Fibroblast of skin of left quadriceps (primary cell): ENCODE data around the gene SLC4A5.
"Not testable (repeated sequence)": the region's sequence is repeated elsewhere in the genome, so short reads cannot be mapped to it uniquely, and the experiment has no call there.

Experiments used
- DNase-seq, 2 experiments: peaks; one replicate each; pipeline ENCODE4 v3.0.0-alpha.2; 2013; ENCODE audit warnings: low read depth in 2 of 2

SLC4A5 gene

DNA sequence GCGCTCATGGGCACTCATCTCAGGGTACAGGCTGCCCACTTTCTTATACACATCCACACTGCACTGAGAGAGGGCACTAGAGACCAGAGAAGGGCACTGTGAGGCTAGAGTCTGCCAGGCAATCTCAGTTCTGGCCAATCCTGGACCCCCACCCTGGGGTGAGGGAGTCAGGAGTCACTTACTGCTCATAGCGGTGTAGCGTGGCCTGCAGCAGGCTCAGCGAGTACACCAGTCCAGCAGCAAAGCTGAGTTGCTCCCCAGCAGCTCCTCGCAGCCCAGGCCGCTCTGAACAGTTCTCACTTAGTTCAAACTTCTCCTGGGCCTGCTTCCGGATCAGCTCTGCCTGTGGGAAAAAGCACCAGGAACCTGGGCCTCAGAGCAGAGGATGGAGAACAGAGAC, 24.6 kb upstream of the SLC4A5 start:
- DNase-seq, result no peak

DNA sequence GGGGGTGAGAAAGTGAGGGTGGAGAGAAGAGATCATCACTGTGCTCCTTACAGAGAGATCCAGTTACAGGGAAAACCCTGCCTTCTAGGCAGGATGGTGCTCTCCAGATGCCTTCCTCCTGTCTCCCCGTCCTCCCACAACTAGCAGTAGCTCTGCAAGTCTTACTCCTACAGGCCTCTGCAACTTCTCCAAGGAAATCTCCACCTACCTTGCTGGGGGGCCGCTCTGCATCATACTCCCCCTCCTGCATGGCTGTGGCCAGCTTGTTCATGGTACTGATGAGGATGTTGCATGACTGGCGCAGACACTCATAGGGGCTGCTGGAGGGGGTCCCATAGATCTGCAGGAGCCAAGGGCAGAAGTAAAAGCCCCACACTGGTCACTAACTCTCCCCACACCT, 22.8 kb upstream of the SLC4A5 start:
- no peak for DNase-seq

DNA sequence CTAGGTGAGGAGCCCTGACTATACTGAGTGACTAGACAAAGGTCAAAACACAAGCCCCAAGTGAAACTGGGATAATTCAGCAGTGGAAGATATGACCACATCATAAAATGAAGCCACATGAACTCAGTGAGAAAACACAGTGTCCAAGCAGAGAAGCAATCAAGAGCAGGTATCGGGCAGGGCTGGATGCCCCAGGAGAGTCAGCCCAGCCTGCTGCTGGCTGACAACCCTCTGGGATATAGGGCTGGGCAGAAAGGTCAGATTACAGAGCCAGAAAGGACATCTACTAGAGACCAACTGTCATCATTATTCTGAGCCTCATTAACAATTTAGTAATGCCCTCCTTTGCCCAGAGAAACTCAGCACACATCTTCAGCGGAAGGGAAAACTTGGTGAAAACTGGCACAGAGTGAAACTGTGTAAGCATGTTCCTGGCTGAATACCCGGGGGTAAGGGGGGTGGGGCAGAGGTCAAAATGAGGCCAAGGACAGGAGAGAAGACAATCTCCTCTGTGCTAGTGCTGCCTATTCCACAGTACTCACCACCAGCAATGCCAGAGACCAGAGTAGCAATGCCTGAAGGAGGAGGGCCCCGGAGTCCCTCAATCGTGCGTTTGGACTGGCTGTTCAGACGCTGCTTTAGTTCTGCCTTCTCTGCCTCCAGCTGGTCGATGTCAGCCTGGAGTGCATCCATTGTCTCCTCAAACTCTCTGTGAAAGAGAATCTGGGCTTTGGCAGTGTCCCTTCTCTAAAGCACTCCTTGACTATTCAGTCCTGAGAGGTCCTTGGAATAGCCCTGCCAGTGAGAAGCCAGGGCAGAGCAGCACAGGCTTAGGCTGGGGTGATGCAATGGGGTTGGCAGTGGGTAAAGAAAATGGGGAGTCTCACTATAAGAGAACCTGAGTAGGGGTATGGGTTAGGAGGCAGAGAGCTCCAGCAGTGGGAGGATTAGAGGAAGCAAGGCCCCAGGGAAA, 21.6 kb upstream of the SLC4A5 start:
- DNase-seq, result no peak

DNA sequence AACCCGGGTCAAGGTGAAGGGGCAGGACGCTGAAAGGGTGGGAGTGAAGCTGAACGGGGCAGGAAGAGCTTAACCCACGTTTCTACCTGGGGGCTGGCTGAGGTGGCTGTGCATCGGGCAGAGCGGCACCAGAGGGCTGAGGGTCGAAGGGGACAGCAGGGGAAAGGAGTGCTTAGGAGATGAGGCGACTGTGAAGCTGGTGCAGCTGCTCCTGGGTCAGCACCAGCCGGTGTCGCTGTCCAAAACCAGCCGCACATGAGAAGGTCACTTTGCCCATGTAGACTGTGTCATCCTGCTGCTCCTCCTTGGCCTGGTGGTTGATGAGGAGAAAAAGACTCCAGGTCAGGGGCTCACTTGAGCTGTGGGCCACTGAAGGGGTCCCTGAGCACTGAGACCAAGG, 18.1 kb upstream of the SLC4A5 start:
- DNase-seq, result no peak

DNA sequence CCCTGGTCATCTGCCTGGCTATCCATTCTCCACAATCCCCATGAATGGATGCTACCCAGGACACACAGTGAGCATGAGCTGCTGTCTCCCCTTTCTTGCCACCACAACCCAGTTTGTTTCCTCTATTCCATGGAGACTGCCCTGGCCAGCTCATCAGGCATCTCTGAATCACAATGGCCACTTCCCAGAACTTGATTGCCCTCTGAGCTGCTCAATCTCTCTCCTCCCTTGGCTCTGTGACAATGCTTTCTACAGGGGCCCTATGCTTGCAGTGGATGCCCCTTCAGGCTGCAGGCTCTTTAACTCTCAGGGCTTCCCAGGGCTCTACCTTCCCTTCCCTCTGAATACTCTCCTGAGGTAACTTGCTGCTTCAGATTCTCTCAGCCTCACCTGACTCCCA, 14.4 kb upstream of the SLC4A5 start:
- no peak for DNase-seq

DNA sequence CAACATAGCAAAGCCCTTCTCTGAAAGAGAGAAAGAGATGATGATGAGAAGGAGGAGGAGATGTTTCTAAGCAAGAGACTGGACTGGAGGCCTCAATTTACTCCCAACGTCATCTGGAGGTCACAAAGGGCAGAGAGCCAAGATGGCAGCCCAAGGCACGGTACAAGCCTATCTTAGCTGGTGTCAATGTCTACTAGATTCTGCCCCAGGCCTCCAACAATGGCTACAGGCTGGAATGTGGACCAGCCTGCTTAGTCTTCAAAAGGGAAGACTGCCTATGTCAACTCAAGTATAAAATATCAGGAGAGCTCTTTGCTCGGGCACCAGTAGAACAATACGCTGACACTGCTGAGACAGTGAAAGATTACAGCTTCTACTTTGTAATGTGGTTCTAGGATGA, 6.7 kb upstream of the SLC4A5 start:
- no peak for DNase-seq

DNA sequence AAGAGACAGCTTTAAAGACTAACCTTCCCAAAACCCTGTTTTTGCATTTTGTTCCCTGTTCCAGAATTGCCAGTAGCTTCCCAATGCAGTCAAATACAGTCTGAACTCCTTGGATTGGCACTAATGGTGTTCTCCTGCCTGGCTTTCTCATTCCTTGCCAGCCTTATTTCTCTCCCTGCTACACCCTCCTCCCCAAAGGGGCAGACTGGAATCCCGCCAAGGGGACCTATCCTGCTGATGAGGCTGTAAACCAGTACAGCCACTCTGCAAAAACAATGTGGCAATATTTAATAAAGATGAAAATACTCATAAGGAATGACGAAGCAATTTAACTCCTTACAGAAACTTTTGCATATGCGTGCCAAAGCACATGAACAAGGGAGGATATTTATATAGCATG, 4.5 kb upstream of the SLC4A5 start:
- DNase-seq, result no peak

DNA sequence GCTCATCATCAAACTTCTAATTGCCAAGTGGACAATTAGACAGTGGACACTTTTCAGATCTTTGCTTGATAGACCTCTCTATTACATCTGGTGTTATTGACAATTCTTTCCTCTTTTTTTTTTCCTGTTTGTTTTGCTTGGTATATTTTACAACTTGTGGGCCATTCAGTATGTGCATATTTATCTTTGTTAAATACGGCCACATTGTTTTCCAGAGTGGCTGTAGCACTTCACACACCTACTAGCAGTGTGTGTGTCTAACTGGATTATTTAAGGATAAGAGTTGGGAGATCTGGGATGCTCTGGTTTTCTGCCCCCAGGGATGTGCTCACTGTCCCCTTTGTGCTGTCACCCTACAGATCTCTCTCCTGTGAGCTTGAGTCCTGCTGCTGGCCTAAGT, 4.1 kb upstream of the SLC4A5 start:
- DNase-seq, result no peak

DNA sequence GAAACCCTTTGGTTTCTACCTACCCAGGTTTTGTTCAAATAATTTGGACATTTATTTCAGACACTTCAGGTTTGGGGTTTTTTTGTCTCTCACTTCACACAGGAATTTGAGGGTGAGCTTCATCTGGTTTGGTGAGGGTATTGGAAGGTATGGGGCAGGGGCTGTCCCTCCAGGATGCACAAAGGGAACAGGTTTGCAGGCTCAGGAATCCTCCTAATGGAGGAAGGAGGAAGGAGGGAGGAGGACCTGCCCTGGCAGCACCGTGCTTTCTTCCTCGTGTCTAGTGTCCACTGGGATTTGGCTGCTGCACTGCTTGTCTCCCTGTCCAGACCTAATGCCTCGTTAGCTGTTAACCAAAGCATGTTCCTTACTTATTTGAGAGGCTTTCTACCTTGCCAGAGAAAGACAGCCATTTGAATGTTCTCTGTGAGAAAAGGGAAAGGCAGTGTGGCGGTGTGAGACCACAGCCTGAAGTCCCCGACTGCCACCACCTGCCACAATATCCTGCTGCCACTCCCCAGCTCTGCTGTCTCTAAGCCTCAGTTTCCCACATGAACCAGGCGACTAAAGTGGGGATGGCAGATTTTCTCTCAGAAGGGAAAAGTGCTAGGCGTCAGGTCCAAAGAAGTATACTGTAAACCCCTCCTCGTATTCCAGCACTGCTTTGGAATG, 2.2 kb upstream of the SLC4A5 start:
- DNase-seq, result no peak

DNA sequence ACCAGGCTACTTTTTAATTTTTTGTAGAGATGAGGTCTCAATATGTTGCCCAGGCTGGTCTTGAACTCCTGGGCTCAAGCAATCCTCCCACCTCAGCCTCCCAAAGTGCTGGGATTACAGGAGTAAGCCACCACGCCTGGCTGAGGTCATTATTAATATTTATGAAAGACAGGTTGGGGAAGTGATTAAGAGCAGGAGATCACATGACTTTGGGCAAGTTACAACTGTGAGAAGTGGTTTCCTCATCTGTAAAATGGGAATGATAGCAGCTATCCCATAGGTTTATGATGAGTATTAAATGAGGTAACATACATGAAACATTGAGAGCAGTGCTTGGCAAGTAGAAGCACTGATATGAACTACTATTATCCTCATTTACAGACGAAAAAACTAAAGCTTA, 7.0 kb downstream of the SLC4A5 start:
- not testable (repeated sequence) for DNase-seq

DNA sequence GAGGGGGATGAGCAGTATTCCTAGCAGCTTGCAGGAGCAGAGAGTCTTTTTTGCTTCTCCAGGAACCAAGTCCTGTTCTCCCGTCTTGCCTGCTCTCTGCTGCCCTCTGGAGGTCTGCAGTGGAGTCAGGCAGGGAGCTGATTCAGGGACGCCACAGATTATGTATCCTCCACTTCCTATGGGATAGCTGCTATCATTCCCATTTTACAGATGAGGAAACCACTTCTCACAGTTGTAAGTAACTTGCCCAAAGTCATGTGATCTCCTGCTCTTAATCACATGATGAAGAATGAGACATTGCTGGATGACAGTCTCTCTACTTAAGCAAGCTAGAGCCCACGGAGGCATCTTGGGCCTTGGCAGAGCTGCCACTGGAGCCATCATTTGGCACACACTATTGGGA, 8.3 kb downstream of the SLC4A5 start:
- DNase-seq, result peak; percentile 34 to 49

DNA sequence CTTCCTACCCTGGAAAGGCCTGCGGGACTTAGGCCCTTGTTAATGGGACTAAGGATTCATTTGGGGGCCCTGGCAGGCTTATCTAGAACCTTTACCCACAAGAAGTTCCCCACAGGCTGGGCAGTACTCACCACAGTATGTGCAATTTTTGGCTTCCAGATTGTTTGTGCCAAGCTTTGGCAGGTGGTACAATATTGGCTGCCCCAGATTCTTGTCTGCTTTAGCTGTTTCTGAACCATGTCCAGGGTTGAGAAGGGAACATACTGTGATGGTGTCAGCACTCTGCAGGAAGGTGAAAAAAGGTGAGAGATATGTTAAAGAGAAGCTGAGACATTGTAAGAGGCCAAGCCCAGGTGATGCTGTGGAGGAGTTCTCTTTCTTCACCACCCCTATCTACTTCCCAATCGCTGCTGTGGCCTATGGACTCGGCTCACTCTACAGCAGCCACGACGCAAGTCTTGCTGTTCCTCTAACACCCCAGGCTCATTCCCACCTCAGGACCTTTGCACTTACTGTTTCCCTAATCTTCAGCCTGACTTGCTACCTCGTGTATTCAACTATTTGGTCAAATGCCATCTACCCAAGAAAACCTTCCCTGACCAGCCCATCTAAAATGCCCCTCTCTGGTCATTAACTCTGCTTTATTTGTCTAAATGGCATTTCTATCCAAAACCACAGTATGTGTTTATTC, 9.2 kb downstream of the SLC4A5 start:
- no peak for DNase-seq

DNA sequence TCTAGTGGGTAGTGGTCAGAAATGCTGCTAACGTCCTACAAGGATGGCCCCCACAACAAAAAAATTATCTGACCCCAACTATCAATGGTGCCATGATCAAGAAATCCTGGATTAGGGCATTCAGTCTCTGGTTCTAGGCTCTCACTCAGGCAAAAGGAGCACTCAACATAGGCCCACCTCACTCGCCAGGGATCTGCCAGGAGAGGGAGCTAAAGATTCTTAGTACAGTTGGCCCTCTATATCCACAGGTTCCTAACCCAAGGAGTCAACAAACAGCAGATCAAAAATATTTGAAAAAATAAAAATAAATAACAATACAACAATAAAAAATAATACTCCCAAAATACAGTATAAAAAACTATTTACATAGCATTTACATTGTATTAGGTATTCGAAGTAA, 10.0 kb downstream of the SLC4A5 start:
- peak in 1 of 2 experiments; percentile 4 for DNase-seq

DNA sequence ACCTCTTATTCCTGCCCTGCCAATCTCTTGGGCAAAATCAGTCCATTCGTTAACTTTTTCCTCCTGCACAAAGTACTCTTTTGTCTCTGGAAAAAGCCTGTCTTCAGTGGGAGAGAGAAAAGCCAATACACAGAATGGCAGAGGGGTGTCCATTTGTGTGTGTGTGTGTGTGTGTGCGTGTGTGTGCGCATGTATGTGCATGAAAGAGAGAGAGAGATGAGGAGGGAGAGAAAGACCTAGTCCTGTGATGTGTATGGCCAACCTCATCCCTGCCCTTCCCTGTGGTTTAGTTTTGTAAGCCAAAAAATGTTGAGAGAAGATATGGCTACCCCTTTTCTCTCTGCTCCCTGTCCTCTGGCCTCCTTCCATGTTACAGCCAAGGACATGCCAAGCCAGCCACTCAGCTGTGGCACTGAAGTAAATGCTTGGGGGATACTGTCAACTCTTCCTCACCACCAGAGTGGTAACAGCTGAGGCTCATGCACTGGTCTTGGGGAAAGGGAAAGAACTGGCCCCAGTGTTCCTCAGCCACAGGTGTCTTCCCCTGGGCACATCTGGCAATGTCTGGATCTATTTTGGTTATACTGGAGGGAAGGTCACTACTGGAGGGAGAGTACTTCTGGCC, 10.6 kb downstream of the SLC4A5 start:
- DNase-seq, result no peak

DNA sequence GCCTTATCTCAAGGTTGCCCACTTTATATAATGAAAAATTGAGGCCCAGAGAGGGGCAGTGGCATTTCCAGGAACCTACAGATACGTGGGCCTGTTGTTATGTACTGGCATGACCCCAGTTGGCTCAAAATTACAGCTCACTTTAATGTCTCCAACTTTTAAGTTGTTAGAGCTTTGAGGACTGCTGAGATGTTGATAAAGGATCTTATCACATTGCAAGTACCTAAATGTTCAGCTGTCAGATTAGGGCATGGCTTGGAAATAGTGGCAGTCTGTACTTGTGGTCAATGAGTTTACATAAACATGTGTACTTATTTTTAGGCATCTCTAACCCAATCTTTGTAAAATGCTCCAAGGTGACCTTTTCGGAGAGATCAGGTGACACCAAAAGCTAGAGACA, 14.6 kb downstream of the SLC4A5 start:
- no peak for DNase-seq

DNA sequence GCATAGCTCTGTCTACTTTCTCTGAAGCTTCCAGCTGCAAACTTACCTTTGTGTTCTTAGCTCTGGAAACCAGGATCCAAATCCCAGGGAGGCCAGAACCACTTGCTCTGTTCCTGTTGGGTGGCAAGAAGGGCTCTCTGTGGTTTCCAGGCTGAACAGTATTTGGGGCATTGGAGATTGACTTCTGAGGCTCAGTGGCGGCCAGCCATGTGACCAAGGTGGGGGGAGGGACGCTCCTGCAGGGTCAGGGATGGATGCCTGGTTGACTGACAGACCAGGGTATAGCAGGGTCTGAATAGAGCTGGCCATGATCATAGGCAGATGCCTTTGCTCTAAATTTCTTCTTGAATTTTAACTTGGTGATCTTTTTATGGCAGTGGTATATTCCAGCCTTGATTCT, 15.1 kb downstream of the SLC4A5 start:
- DNase-seq, result no peak

DNA sequence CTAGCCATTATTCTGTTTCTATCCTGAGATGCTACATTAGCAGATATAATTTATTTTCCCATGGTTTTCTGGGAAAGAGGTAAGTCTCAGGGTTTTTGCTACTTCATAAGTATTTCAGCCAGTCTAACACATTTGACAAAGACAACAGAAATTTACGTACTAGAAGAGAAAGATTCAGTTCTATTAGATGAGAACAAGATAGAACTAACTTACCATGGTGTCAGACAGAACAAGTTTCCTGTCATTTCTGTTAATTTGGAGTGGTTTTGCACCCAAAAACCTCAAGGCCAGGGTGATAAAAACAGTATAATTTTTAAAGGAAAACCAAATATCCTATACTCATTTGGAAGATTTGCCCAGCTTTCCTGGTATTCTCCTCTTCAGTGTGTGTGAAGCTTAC, 15.6 kb downstream of the SLC4A5 start:
- no peak for DNase-seq

DNA sequence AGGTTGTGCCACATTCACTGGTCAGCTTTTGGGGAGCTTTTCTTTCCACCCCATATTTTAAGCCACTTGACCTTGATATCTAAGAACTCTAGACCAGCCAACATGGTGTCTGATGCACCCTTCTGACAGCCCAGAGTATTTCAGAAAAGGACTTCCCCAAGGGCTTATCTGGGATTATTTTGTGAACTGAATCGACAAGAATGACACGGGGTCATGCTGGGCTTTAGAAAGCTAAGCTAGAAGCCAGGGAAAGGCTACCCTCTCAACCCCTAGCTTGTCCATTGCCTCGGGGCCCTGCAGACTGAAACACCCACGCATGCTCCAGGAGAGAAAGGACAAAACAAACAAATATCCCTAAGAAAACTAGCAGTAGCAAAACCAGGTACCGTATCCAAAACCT, 16.0 kb downstream of the SLC4A5 start:
- no peak for DNase-seq

DNA sequence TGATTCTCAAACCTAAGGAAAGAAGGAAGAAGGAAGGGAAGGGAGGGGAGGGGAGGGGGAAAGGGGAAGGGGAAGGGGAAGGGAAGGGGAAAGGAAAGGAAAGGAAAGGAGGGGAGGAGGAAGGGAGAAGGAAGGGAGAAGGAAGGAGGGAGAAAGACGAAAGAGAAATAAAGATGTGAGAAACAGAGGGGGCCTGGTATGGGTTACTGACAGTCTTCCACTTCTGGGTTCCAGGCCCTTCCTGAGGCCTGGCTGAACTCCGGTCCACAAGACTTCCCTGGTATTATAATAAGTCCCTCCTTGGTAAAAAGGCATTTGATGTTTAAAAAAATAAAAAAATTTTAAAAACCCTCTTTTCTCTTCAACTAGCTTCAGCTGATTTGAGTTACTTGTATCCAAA, 17.4 kb downstream of the SLC4A5 start:
- DNase-seq, result no peak

DNA sequence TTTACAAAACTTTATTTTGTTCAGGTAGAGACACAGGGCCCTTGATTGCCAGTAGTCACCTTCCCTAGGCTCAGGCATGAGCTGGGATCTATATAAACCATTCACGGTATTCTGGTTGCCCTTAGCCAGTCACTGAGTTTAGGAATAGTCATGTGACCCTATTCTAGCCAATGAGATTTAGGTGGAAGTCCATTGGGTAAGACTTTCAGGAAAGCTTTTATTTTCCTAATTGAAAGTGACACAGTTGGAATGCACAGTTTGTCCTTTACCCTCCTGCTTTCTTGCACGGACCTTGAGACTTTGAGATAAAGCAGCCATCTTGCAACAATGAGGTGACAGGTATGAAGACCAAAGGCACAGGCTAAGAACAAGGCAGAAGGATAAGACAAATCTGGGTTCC, 21.5 kb downstream of the SLC4A5 start:
- DNase-seq, result no peak

DNA sequence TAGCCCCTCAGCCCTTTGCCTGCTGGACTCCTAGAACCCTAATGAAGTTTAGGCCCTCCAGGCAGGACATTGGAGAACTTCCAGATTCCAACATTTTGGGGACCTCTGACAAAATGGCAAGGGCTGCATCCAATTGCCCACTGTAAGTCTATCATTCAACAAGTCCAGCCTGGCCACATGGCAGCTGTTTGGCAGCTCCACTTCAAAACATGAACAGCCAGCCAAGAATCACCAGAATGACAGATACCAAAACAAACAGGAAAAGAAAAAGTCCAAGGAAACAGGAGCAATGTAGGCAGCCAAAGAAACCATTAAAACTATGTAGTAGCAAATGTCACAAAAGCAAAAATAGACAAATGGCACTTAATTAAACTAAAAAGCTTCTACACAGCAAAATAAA, 25.5 kb downstream of the SLC4A5 start:
- DNase-seq, result no peak

DNA sequence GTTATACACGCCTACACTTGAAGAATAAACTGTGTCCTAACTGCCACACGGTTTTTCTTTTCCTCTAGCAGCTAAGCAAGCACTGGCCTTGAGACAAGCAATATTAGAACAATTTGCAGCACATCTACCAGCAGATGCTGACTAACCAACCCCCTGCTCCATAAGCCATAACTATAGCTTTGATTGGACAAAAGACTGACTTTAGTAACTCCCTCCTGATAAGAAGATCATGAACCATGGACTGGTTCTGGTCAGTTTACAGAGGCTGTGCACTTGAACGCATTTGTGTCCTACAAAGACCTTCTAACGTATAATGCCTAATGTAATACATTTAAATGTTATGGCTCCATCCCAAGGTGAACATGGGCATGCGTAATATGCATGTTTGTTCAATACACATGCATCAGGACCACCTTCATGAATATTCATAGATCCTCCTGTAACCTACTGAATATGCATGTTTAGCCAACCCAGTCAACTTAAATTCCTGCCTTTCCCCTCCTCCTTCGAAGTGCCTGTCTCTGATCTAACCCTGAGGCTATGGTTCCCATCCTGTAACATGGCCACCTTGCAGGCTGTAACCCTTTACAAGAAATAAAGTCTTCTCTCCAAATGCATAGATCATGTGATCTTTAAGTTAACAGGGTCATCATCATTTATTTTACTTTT, 26.5 kb downstream of the SLC4A5 start:
- no peak for DNase-seq
